ENCODE results near the gene CNOT4.

CNOT4 gene

GRCh38 chr7:135403302-135403701 is 106.6 kb downstream of the CNOT4 start:
- no peak for DNase-seq (ENCODE audit: low read depth in 3 of 3)

- DNase-seq (ENCODE audit: low read depth in 3 of 3) = no peak
These were observed 112.2 kb downstream of the CNOT4 start for GRCh38 chr7:135397689-135398088.

- no peak for DNase-seq (ENCODE audit: low read depth in 3 of 3)
These were observed 117.2 kb downstream of the CNOT4 start for GRCh38 chr7:135392701-135393100.

- no peak for DNase-seq (ENCODE audit: low read depth in 3 of 3)
These were observed 118.4 kb downstream of the CNOT4 start for GRCh38 chr7:135391514-135391913.

GRCh38 chr7:135390829-135391228 is 119.1 kb downstream of the CNOT4 start:
- DNase-seq (ENCODE audit: low read depth in 3 of 3) = no peak

GRCh38 chr7:135389971-135390370 is 119.9 kb downstream of the CNOT4 start:
- DNase-seq (ENCODE audit: low read depth in 3 of 3) = no peak

GRCh38 chr7:135388616-135389015 is 121.3 kb downstream of the CNOT4 start:
- DNase-seq (ENCODE audit: low read depth in 3 of 3) = no peak

- no peak for DNase-seq (ENCODE audit: low read depth in 3 of 3)
These were observed 123.1 kb downstream of the CNOT4 start for GRCh38 chr7:135386776-135387175.

- no peak for DNase-seq (ENCODE audit: low read depth in 3 of 3)
These were observed 123.7 kb downstream of the CNOT4 start for GRCh38 chr7:135386181-135386580.

- no peak for DNase-seq (ENCODE audit: low read depth in 3 of 3)
These were observed 124.7 kb downstream of the CNOT4 start for GRCh38 chr7:135385209-135385608.

GRCh38 chr7:135383525-135384175 is 126.3 kb downstream of the CNOT4 start:
- DNase-seq (ENCODE audit: low read depth in 3 of 3) = no peak

- no peak for DNase-seq (ENCODE audit: low read depth in 3 of 3)
These were observed 127.7 kb downstream of the CNOT4 start for GRCh38 chr7:135382173-135382572.

- DNase-seq (ENCODE audit: low read depth in 3 of 3) = no peak
These were observed 128.5 kb downstream of the CNOT4 start for GRCh38 chr7:135381369-135381768.

- no peak for DNase-seq (ENCODE audit: low read depth in 3 of 3)
These were observed 129.6 kb downstream of the CNOT4 start for GRCh38 chr7:135380351-135380750.

- no peak for DNase-seq (ENCODE audit: low read depth in 3 of 3)
These were observed 132.7 kb downstream of the CNOT4 start for GRCh38 chr7:135377171-135377570.

GRCh38 chr7:135375908-135376699 is 133.8 kb downstream of the CNOT4 start:
- DNase-seq (ENCODE audit: low read depth in 3 of 3) = no peak

GRCh38 chr7:135374736-135375135 is 135.2 kb downstream of the CNOT4 start:
- no peak for DNase-seq (ENCODE audit: low read depth in 3 of 3)

- no peak for DNase-seq (ENCODE audit: low read depth in 3 of 3)
These were observed 137.7 kb downstream of the CNOT4 start for GRCh38 chr7:135372222-135372621.

GRCh38 chr7:135370656-135371055 is 139.2 kb downstream of the CNOT4 start:
- no peak for DNase-seq (ENCODE audit: low read depth in 3 of 3)

- no peak for DNase-seq (ENCODE audit: low read depth in 3 of 3)
These were observed 140.5 kb downstream of the CNOT4 start for GRCh38 chr7:135369405-135369804.

GRCh38 chr7:135368416-135369186 is 141.3 kb downstream of the CNOT4 start:
- no peak for DNase-seq (ENCODE audit: low read depth in 3 of 3)

- no peak for DNase-seq (ENCODE audit: low read depth in 3 of 3)
These were observed 142.9 kb downstream of the CNOT4 start for GRCh38 chr7:135366843-135367508.
